NCI-H128 (cell line): ENCODE data around the gene APLP1.
"Not testable (repeated sequence)": the region's sequence is repeated elsewhere in the genome, so short reads cannot be mapped to it uniquely, and the experiment has no call there.

Experiments used
- DNase-seq: peaks from one replicate; lab custom pipeline; 2025; ENCODE audit not compliant: unreplicated experiment; lab: John Stamatoyannopoulos, UW

The APLP1 gene

GRCh38 chr19:35903550-35904179, 35.3 kb downstream of the APLP1 start:
- peak; percentile 4 for DNase-seq

GRCh38 chr19:35904311-35905068, 36.1 kb downstream of the APLP1 start:
- no peak for DNase-seq

- no peak for DNase-seq
Observed at GRCh38 chr19:35905178-35905727, 36.9 kb downstream of the APLP1 start.

GRCh38 chr19:35907377-35907745, 39.0 kb downstream of the APLP1 start:
- DNase-seq = no peak

- DNase-seq = no peak
Observed at GRCh38 chr19:35908010-35908441, 39.7 kb downstream of the APLP1 start, which contains the start of gene TYROBP. Gene TYROBP, minus strand, starts transcription at chr19:35908295. Its CDS starts 67 bp downstream, at chr19:35908228.

GRCh38 chr19:35908973-35909683, 40.8 kb downstream of the APLP1 start:
- no peak for DNase-seq

- no peak for DNase-seq
Observed at GRCh38 chr19:35909684-35910035, 41.3 kb downstream of the APLP1 start.

GRCh38 chr19:35910355-35910754, 42.0 kb downstream of the APLP1 start:
- not testable (repeated sequence) for DNase-seq

GRCh38 chr19:35911173-35911572, 42.8 kb downstream of the APLP1 start:
- no peak for DNase-seq

GRCh38 chr19:35911790-35912189, 43.4 kb downstream of the APLP1 start:
- DNase-seq = no peak

- no peak for DNase-seq
Observed at GRCh38 chr19:35913589-35913988, 45.2 kb downstream of the APLP1 start.

GRCh38 chr19:35915443-35915842, 47.1 kb downstream of the APLP1 start:
- DNase-seq = no peak

- DNase-seq = no peak
Observed at GRCh38 chr19:35919306-35919705, 50.9 kb downstream of the APLP1 start.

- DNase-seq = no peak
Observed at GRCh38 chr19:35921012-35921411, 52.6 kb downstream of the APLP1 start.

GRCh38 chr19:35925501-35925900, 57.1 kb downstream of the APLP1 start:
- DNase-seq = no peak

GRCh38 chr19:35928507-35928906, 60.1 kb downstream of the APLP1 start:
- DNase-seq = no peak
